OCI-LY3 (cell line): ENCODE measurements around the gene GART.
"Not testable (repeated sequence)": the region's sequence is repeated elsewhere in the genome, so short reads cannot be mapped to it uniquely, and the experiment has no call there.

ENCODE experiments used
- H2AFZ ChIP-seq: fragments of 200-600, 300-600 bp; shearing (Covaris generic); 2 replicates; pipeline ENCODE4 v1.6.0; 2014; ENCODE audit warnings: antibody characterized with exemption, low read depth, low read length
- H3K27ac ChIP-seq: fragments of 200-600, 300-600 bp; sonication (generic); 2 replicates; pipeline ENCODE4 v1.5.1; 2014; ENCODE audit warnings: mild to moderate bottlenecking, low read length, moderate library complexity, mixed read lengths
- H3K27me3 ChIP-seq: fragments of 200-600, 300-600 bp; sonication (generic); 2 replicates; pipeline ENCODE4 v1.6.1; 2014; ENCODE audit warnings: low read depth, low read length, mixed read lengths
- H3K36me3 ChIP-seq: fragments of 200-600, 300-600 bp; sonication (generic); replicated peaks from 2 replicates; pipeline ENCODE3; 2014; ENCODE audit warnings: low read depth, low read length, mixed read lengths
- H3K4me1 ChIP-seq: fragments of 300-600, 200-600 bp; sonication (generic); 2 replicates; pipeline ENCODE4 v1.6.1; 2014; ENCODE audit warnings: low read length, mixed read lengths
- H3K4me2 ChIP-seq: fragments of 200-600, 300-600 bp; sonication (generic); 2 replicates; pipeline ENCODE4 v1.6.1; 2014; ENCODE audit warnings: low read length, mixed read lengths
- H3K4me3 ChIP-seq: fragments of 300-600, 200-600 bp; sonication (generic); 2 replicates; pipeline ENCODE4 v1.5.1; 2014; ENCODE audit warnings: antibody characterized with exemption, mild to moderate bottlenecking, low read length, moderate library complexity
- H3K79me2 ChIP-seq: fragments of 300-600, 200-600 bp; shearing (Covaris generic); 2 replicates; pipeline ENCODE4 v1.6.1; 2014; ENCODE audit warnings: mild to moderate bottlenecking, low read length, mixed read lengths
- H3K9ac ChIP-seq: fragments of 300-600, 200-600 bp; shearing (Covaris generic); 2 replicates; pipeline ENCODE4 v1.6.0; 2014; ENCODE audit warnings: mild to moderate bottlenecking, low read length, moderate library complexity
- H3K9me3 ChIP-seq: fragments of 200-600, 300-600 bp; shearing (Covaris generic); 2 replicates; pipeline ENCODE4 v1.6.1; 2014; ENCODE audit warnings: low read length, mixed read lengths; ENCODE audit not compliant: insufficient read depth
- H4K20me1 ChIP-seq: fragments of 200-600, 300-600 bp; sonication (generic); 2 replicates; pipeline ENCODE4 v1.6.1; 2016; ENCODE audit warnings: low read length, mixed read lengths; ENCODE audit not compliant: insufficient read depth
- CTCF ChIP-seq: fragments of 200-600, 300-600 bp; sonication (generic); IDR thresholded peaks from 2 replicates; pipeline ENCODE4 v1.5.1; 2014; ENCODE audit warnings: antibody characterized with exemption, low read length, low read depth
- EZH2phosphoT487 ChIP-seq: fragments of 200-600 bp; shearing (Covaris generic); IDR thresholded peaks from 2 replicates; pipeline ENCODE4 v1.6.1; 2018; ENCODE audit warnings: antibody characterized with exemption, mixed run types, low read depth

The GART gene

GRCh38 chr21:33586927-33587326 is 45.0 kb upstream of the GART start:
- Histone ChIP-seq H3K79me2 (peaks cover 20% of the 10 kb centered on the region), H3K4me3 (peak overlapping the region; percentile 98; the same call in 1 of the 2 replicates), H4K20me1 (no peaks in the 10 kb centered on the region), H3K27ac (no peak overlapping the region), H3K36me3 (peaks cover 13% of the 10 kb centered on the region), H3K4me2 (peak overlapping the region; percentile 99), H3K9me3 (no peaks in the 10 kb centered on the region), H3K27me3 (no peaks in the 10 kb centered on the region), H2AFZ (no peak overlapping the region), H3K4me1 (peaks cover 13% of the 10 kb centered on the region), H3K9ac (no peak overlapping the region)
- TF ChIP-seq CTCF = no peak
- TF ChIP-seq EZH2phosphoT487 = no peak

- no peak overlapping the region for H3K27ac ChIP-seq
- no peaks in the 10 kb centered on the region for H4K20me1 ChIP-seq
- H3K4me3 ChIP-seq = no peak overlapping the region
- H3K9ac ChIP-seq = no peak overlapping the region
- H3K27me3 ChIP-seq = no peaks in the 10 kb centered on the region
- TF ChIP-seq EZH2phosphoT487 (no peak), CTCF (no peak)
- no peak overlapping the region for H3K4me2 ChIP-seq
- H3K4me1 ChIP-seq = peaks cover 12% of the 10 kb centered on the region
- H3K9me3 ChIP-seq = no peaks in the 10 kb centered on the region
- H3K79me2 ChIP-seq = peaks cover 20% of the 10 kb centered on the region
- no peak overlapping the region for H2AFZ ChIP-seq
- peaks cover 13% of the 10 kb centered on the region for H3K36me3 ChIP-seq
Observed at GRCh38 chr21:33584455-33584854, 42.5 kb upstream of the GART start.

GRCh38 chr21:33578959-33579542 is 37.1 kb upstream of the GART start:
- peaks cover 18% of the 10 kb centered on the region for H3K36me3 ChIP-seq
- no peak overlapping the region for H3K4me2 ChIP-seq
- no peaks in the 10 kb centered on the region for H3K9me3 ChIP-seq
- TF ChIP-seq CTCF (no peak), EZH2phosphoT487 (no peak)
- H3K27ac ChIP-seq = no peak overlapping the region; the same call in 1 of the 2 replicates
- no peak overlapping the region for H3K9ac ChIP-seq
- H3K4me3 ChIP-seq = no peak overlapping the region
- no peak overlapping the region for H2AFZ ChIP-seq
- no peaks in the 10 kb centered on the region for H4K20me1 ChIP-seq
- no peaks in the 10 kb centered on the region for H3K4me1 ChIP-seq
- peaks cover 9% of the 10 kb centered on the region for H3K79me2 ChIP-seq
- H3K27me3 ChIP-seq = no peaks in the 10 kb centered on the region

GRCh38 chr21:33578214-33578613 is 36.3 kb upstream of the GART start:
- H3K4me2 ChIP-seq = no peak overlapping the region
- no peak for TF ChIP-seq CTCF
- no peak overlapping the region for H3K4me3 ChIP-seq
- H3K79me2 ChIP-seq = peaks cover 9% of the 10 kb centered on the region
- H3K36me3 ChIP-seq = peaks cover 23% of the 10 kb centered on the region
- H3K27me3 ChIP-seq = no peaks in the 10 kb centered on the region
- H3K4me1 ChIP-seq = no peaks in the 10 kb centered on the region
- no peaks in the 10 kb centered on the region for H3K9me3 ChIP-seq
- no peaks in the 10 kb centered on the region for H4K20me1 ChIP-seq
- H3K9ac ChIP-seq = no peak overlapping the region
- H2AFZ ChIP-seq = no peak overlapping the region
- no peak overlapping the region for H3K27ac ChIP-seq

GRCh38 chr21:33576741-33577141 is 34.8 kb upstream of the GART start:
- H3K4me2 ChIP-seq, H3K9me3 ChIP-seq, H3K9ac ChIP-seq, H4K20me1 ChIP-seq, H3K4me1 ChIP-seq, H2AFZ ChIP-seq, H3K4me3 ChIP-seq, H3K27me3 ChIP-seq, H3K27ac ChIP-seq: not testable (repeated sequence)
- H3K79me2 ChIP-seq = peaks cover 17% of the 10 kb centered on the region
- H3K36me3 ChIP-seq = peaks cover 35% of the 10 kb centered on the region
